GM12878 (cell line): ENCODE measurements around the gene CDK17.

Source experiments
- CTCF ChIP-seq, 3 experiments: IDR thresholded peaks in 2 of 3; conservative IDR thresholded peaks in 1 of 3; 2 replicates each; pipeline ENCODE4 v1.5.1; 2011; ENCODE audit warnings: low read depth in 3 of 3, low read length in 3 of 3, mild to moderate bottlenecking in 3 of 3, control low read depth in 2 of 3, moderate library complexity in 2 of 3, inconsistent platforms in 1 of 3, mixed read lengths in 1 of 3; ENCODE audit not compliant: control insufficient read depth in 2 of 3, insufficient read depth in 1 of 3; ENCODE audit errors: extremely low read depth in 1 of 3
- EZH2 ChIP-seq: IDR thresholded peaks from 2 replicates; pipeline ENCODE4 v1.6.1; 2012; ENCODE audit warnings: low read depth, mild to moderate bottlenecking, control low read depth, inconsistent platforms, low read length, borderline replicate concordance; ENCODE audit not compliant: control insufficient read depth

- no peak for TF ChIP-seq EZH2
- TF ChIP-seq CTCF (IDR thresholded peaks at IDR 0.05 in 2 of 3, conservative IDR thresholded peaks at IDR 0.05 in 1 of 3; ENCODE audit: control insufficient read depth in 2 of 3, extremely low read depth in 1 of 3, insufficient read depth in 1 of 3, low read depth in 3 of 3, low read length in 3 of 3) = no peak
Observed at GRCh38 chr12:96297504-96297903, 102.7 kb downstream of the CDK17 start.
